GM23248 (cell line): ENCODE measurements around the gene C3orf49. TPM values are rescaled to one million over a fixed set of nuclear protein-coding genes. Genes with fewer than 3 reads are reported as not detected.

Experiments
- DNase-seq: peaks from one replicate; pipeline ENCODE4 v3.0.0-alpha.2; 2015
- H2AFZ ChIP-seq: fragments of 200-600 bp; sonication (generic); 2 replicates; pipeline ENCODE4 v1.6.1; 2016; ENCODE audit warnings: antibody characterized with exemption
- H3F3A ChIP-seq: fragments of 200-600 bp; sonication (generic); 2 replicates; pipeline ENCODE4 v1.6.1; 2016; ENCODE audit warnings: mild to moderate bottlenecking, antibody characterized with exemption, mixed run types; ENCODE audit not compliant: insufficient read depth
- H3K27ac ChIP-seq: fragments of 200-600 bp; sonication (generic); 2 replicates; pipeline ENCODE4 v1.5.1; 2016; ENCODE audit warnings: mild to moderate bottlenecking
- H3K27me3 ChIP-seq: fragments of 200-600 bp; sonication (generic); replicated peaks from 2 replicates; pipeline ENCODE4 v1.6.1; 2016; ENCODE audit warnings: mild to moderate bottlenecking; ENCODE audit not compliant: insufficient read depth
- H3K36me3 ChIP-seq: fragments of 200-600 bp; sonication (generic); 2 replicates; pipeline ENCODE4 v1.6.1; 2016; ENCODE audit warnings: low read depth, mild to moderate bottlenecking
- H3K4me1 ChIP-seq: fragments of 200-600 bp; sonication (generic); 2 replicates; pipeline ENCODE4 v1.6.1; 2016; ENCODE audit warnings: mild to moderate bottlenecking; ENCODE audit not compliant: insufficient read depth
- H3K4me2 ChIP-seq: fragments of 200-600 bp; sonication (generic); one replicate; pipeline ENCODE4 v1.6.1; 2016; ENCODE audit warnings: mild to moderate bottlenecking; ENCODE audit not compliant: unreplicated experiment
- H3K4me3 ChIP-seq: fragments of 200-600 bp; sonication (generic); 2 replicates; pipeline ENCODE4 v1.5.1; 2016; ENCODE audit warnings: mild to moderate bottlenecking
- H3K79me2 ChIP-seq: fragments of 200-600 bp; sonication (generic); 2 replicates; pipeline ENCODE4 v1.6.1; 2016; ENCODE audit warnings: mild to moderate bottlenecking; ENCODE audit not compliant: insufficient read depth
- H3K9ac ChIP-seq: fragments of 200-600 bp; sonication (generic); 2 replicates; pipeline ENCODE4 v1.6.1; 2016; ENCODE audit warnings: mild to moderate bottlenecking
- H3K9me2 ChIP-seq: fragments of 200-600 bp; sonication (generic); 2 replicates; pipeline ENCODE4 v1.6.1; 2016; ENCODE audit warnings: mixed run types, mild to moderate bottlenecking, moderate library complexity; ENCODE audit not compliant: insufficient read depth
- H3K9me3 ChIP-seq: fragments of 200-600 bp; sonication (generic); one replicate; pipeline ENCODE4 v1.6.1; 2017; ENCODE audit warnings: low read depth
- H4K20me1 ChIP-seq: fragments of 200-600 bp; sonication (generic); 2 replicates; pipeline ENCODE4 v1.6.0; 2016; ENCODE audit not compliant: insufficient read depth
- EZH2 ChIP-seq: fragments of 200-600 bp; sonication (generic); IDR thresholded peaks from 2 replicates; pipeline ENCODE4 v1.6.1; 2018; ENCODE audit warnings: antibody characterized with exemption, mild to moderate bottlenecking; ENCODE audit not compliant: insufficient read depth, poor library complexity, severe bottlenecking
- EZH2phosphoT487 ChIP-seq: fragments of 200-600 bp; sonication (generic); IDR thresholded peaks from 2 replicates; pipeline ENCODE4 v1.6.1; 2018; ENCODE audit warnings: antibody characterized with exemption, moderate library complexity, mild to moderate bottlenecking, low read depth; ENCODE audit not compliant: insufficient read depth
- WGBS, 2 experiments: methylation state at CpG; one replicate each; pipeline ENCODE4 v1.1.6; 2015 to 2017; ENCODE audit warnings: low lambda C conversion rate in 2 of 2, low coverage in 1 of 2; ENCODE audit errors: missing lambda C conversion rate in 2 of 2; 5-methylcytosine and 5-hydroxymethylcytosine counted together
- in situ Hi-C: fragments of 300-500 bp; cut with MboI; formaldehyde crosslinking; loops from 2 replicates; pipeline ENCODE4 v1.15.0; 2020
- polyA plus RNA-seq: library from polyadenylated mRNA; unstranded; fragments of >200 nt; fragmentation: Nextera tagmentation; extraction: Ambion mirVana; gene quantifications from 2 replicates; pipeline ENCODE4 v1.2.1, GENCODE V29; 2016
- total RNA-seq: library from RNA; depleted of rRNA; stranded (reverse); fragments of >200 nt; shearing (Covaris generic); gene quantifications from 2 replicates; pipeline ENCODE4 v1.2.3, GENCODE V29; 2014

Gene C3orf49
- total and polyA plus RNA-seq, 2 experiments from 2014 or later: not detected

DNA sequence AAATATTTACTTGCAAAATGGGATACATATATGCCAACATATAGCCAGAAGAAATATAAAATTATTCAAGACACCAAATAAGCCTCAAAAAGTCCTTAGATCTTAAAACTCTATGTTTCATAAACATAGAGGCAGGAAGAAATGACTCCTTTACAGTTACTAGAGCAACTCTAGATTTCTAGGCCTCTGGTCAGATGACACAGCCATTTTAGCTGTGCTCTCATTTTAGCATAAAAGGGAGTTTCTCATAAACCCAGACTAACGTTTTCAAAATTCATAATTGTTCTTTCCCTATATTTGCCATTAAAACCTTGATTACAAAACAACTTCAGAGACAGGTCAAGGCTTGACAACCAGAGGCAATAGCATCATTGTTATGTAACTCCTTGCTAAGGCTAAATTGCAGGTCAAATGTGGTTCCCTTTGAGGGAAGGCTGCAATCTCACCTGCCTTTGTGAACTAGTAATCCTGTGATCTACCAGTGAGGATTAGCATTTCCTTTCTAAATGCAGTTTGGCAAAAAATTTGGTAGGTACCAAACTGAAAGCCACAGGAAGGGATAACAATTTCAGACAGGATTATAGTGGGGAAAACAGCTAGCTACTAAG lies 36.3 kb downstream of the C3orf49 start:
- Histone ChIP-seq H3K9me2 (no peaks in the 10 kb centered on the region), H3K4me2 (no peak overlapping the region), H4K20me1 (peaks cover 8% of the 10 kb centered on the region; the same call in 1 of the 2 replicates), H3K36me3 (no peaks in the 10 kb centered on the region), H2AFZ (0 out of 2 replicates have a peak overlapping the region, but pooled peaks have one; percentile 34), H3K27ac (0 out of 2 replicates have a peak overlapping the region, but pooled peaks have one; percentile 1), H3K9me3 (no peaks in the 10 kb centered on the region), H3K4me3 (no peak overlapping the region), H3F3A (no peaks in the 10 kb centered on the region), H3K27me3 (no peaks in the 10 kb centered on the region), H3K9ac (no peak overlapping the region), H3K4me1 (peaks cover 15% of the 10 kb centered on the region), H3K79me2 (peaks cover 99% of the 10 kb centered on the region)
- in situ Hi-C loops: no loop called here
- DNase-seq: peak; percentile 26
- TF ChIP-seq EZH2 (no peak), EZH2phosphoT487 (no peak)
- WGBS, 2 experiments: 19 to 39% methylated on average over 1 of the region's 1 CpG

DNA sequence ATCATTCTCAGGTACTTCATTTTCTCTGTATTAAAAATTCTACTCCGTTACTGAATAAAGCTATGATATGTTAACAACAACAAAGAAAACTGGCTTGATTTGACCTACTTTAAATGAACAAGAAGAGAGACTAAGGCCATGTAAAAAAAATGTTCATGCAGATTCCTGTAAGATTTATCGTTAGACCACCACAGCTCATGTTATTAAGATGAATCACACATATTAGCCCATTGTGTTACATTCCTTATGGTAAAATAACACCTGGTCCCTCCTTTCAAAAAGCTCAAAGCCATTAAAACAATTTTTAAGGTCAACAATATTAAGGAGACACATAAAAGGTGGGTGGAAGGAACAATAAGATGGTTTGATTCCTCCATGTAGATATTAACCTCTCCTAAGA lies 38.2 kb downstream of the C3orf49 start:
- H3K4me2 ChIP-seq: no peak overlapping the region
- no peaks in the 10 kb centered on the region for H3K36me3 ChIP-seq
- no peak for TF ChIP-seq EZH2phosphoT487
- no peak for TF ChIP-seq EZH2
- H3K27me3 ChIP-seq: no peaks in the 10 kb centered on the region
- no peak for DNase-seq
- 75% methylated on average over 2 of the region's 2 CpGs for WGBS, 2 experiments
- no peak overlapping the region for H2AFZ ChIP-seq
- H4K20me1 ChIP-seq: peaks cover 8% of the 10 kb centered on the region; the same call in 1 of the 2 replicates
- no peak overlapping the region for H3K9ac ChIP-seq
- no peaks in the 10 kb centered on the region for H3F3A ChIP-seq
- H3K4me1 ChIP-seq: peaks cover 16% of the 10 kb centered on the region
- no peak overlapping the region for H3K27ac ChIP-seq
- no peak overlapping the region for H3K4me3 ChIP-seq
- in situ Hi-C loops: no loop called here
- H3K9me3 ChIP-seq: no peaks in the 10 kb centered on the region
- H3K9me2 ChIP-seq: no peaks in the 10 kb centered on the region
- H3K79me2 ChIP-seq: peaks cover 99% of the 10 kb centered on the region

DNA sequence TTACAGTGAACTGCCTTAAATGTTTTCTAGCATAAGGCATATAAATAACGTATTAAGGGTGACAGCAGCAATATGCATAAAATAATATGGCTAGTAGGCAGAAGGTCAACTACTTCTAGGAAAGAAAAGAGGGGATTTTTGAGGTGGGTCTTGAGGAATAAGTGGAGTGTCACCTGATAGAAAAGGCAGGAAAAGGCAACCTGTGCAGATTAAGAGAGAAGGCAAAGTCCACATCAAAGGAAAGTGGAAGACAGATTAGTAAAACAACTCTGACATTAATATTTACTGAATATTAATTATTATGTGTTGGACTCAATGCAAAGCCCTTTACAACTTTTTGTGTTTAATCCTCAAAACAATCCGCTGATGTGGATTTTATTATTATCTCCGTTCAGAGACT lies 41.7 kb downstream of the C3orf49 start:
- Histone ChIP-seq H3K27me3 (no peaks in the 10 kb centered on the region), H4K20me1 (0 out of 2 replicates have a peak, but pooled peaks cover 5% of the 10 kb centered on the region), H3K4me3 (no peak overlapping the region), H3K9me3 (no peaks in the 10 kb centered on the region), H3F3A (peaks cover 6% of the 10 kb centered on the region; the same call in 1 of the 2 replicates), H3K9me2 (no peaks in the 10 kb centered on the region), H3K36me3 (no peaks in the 10 kb centered on the region), H3K4me2 (no peak overlapping the region), H3K9ac (no peak overlapping the region), H2AFZ (no peak overlapping the region), H3K79me2 (peaks cover 95% of the 10 kb centered on the region), H3K27ac (no peak overlapping the region), H3K4me1 (peaks cover 21% of the 10 kb centered on the region)
- WGBS, 2 experiments: 90 to 91% methylated on average over 3 of the region's 3 CpGs
- no peak for TF ChIP-seq EZH2phosphoT487
- no peak for TF ChIP-seq EZH2
- no peak for DNase-seq
- in situ Hi-C loops: no loop called here

DNA sequence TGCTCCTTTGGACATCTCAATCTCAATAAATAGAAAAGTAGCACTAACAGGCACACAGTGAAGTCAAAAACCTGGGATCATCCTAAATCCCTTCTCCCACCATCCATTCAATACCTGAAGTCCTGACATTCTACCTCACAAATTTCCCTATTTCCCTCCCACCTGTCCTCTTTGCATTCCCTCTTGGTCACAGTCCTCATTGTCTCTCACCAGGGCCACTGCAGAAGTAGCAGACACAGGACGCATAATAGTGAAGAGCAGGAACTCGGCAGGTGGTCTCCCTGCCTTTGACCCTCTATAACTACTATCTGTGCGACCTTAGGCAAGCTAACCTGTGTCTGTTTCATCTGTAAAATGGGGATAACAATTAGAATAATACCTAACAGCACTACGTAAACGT lies 42.2 kb downstream of the C3orf49 start:
- TF ChIP-seq EZH2 (no peak), EZH2phosphoT487 (no peak)
- DNase-seq: no peak
- Histone ChIP-seq H3K27ac (no peak overlapping the region), H4K20me1 (0 out of 2 replicates have a peak, but pooled peaks cover 5% of the 10 kb centered on the region), H3K36me3 (no peaks in the 10 kb centered on the region), H3K9ac (no peak overlapping the region), H3K4me2 (no peak overlapping the region), H3K4me1 (peaks cover 20% of the 10 kb centered on the region), H3K79me2 (peaks cover 95% of the 10 kb centered on the region), H3K9me2 (no peaks in the 10 kb centered on the region), H3F3A (peaks cover 6% of the 10 kb centered on the region; the same call in 1 of the 2 replicates), H3K4me3 (no peak overlapping the region), H3K9me3 (no peaks in the 10 kb centered on the region), H2AFZ (no peak overlapping the region), H3K27me3 (no peaks in the 10 kb centered on the region)
- WGBS, 2 experiments: 63 to 68% methylated on average over 5 of the region's 5 CpGs
- in situ Hi-C loops: no loop called here
